SK-N-SH treated with all-trans-retinoic acid at 6 μM for 48 hours (cell line): ENCODE measurements around the gene TOM1L1.
A peak's percentile ranks its signal among the peaks of the same experiment; 100 is the strongest.

Source experiments
- ATAC-seq: fragments of 200-7000 bp; cut with Tn5 transposase; 3 replicates; pipeline ENCODE4 v1.9.1; 2020; ENCODE audit warnings: mild to moderate bottlenecking, moderate library complexity
- ARNTL ChIP-seq: fragments of 450-650 bp; formaldehyde crosslinking; IDR thresholded peaks from 2 replicates; pipeline ENCODE4 v1.5.0; 2020; ENCODE audit warnings: low read depth, mild to moderate bottlenecking, moderate library complexity, borderline replicate concordance
- BACH2 ChIP-seq: fragments of 250-450 bp; sonication (Bioruptor Pico); IDR thresholded peaks from 2 replicates; pipeline ENCODE4 v1.9.0; 2021; ENCODE audit warnings: mild to moderate bottlenecking, borderline replicate concordance
- CREB5 ChIP-seq: fragments of 250-450 bp; sonication (Bioruptor Pico); IDR thresholded peaks from 2 replicates; pipeline ENCODE4 v1.5.1; 2020; ENCODE audit warnings: low read depth, mild to moderate bottlenecking, moderate library complexity
- CSDC2 ChIP-seq: fragments of 250-450 bp; sonication (Bioruptor Pico); IDR thresholded peaks from 2 replicates; pipeline ENCODE4 v1.5.0; 2020; ENCODE audit warnings: mild to moderate bottlenecking, moderate library complexity
- CSRNP3 ChIP-seq: fragments of 250-450 bp; sonication (Bioruptor Pico); IDR thresholded peaks from 2 replicates; pipeline ENCODE4 v1.5.1; 2021; ENCODE audit warnings: mild to moderate bottlenecking, moderate library complexity
- ESRRG ChIP-seq: fragments of 250-450 bp; sonication (Bioruptor Pico); IDR thresholded peaks from 2 replicates; pipeline ENCODE4 v1.6.1; 2021; ENCODE audit warnings: mild to moderate bottlenecking
- GLIS3 ChIP-seq: fragments of 250-450 bp; sonication (Bioruptor Pico); IDR thresholded peaks from 2 replicates; pipeline ENCODE4 v1.5.0; 2020; ENCODE audit warnings: mild to moderate bottlenecking, moderate library complexity
- ISL1 ChIP-seq: fragments of 250-450 bp; sonication (Bioruptor Pico); IDR thresholded peaks from 2 replicates; pipeline ENCODE4 v2.1.2; 2022; ENCODE audit warnings: mild to moderate bottlenecking, moderate library complexity
- OSR1 ChIP-seq: fragments of 250-450 bp; sonication (Bioruptor Pico); IDR thresholded peaks from 2 replicates; pipeline ENCODE4 v1.8.0; 2022; ENCODE audit warnings: moderate library complexity, mild to moderate bottlenecking, inconsistent platforms
- PATZ1 ChIP-seq: fragments of 250-450 bp; sonication (Bioruptor Pico); IDR thresholded peaks from 2 replicates; pipeline ENCODE4 v1.8.0; 2020; ENCODE audit warnings: mild to moderate bottlenecking, moderate library complexity, borderline replicate concordance
- POU6F1 ChIP-seq: fragments of 250-450 bp; sonication (Bioruptor Pico); IDR thresholded peaks from 2 replicates; pipeline ENCODE4 v1.8.0; 2021; ENCODE audit warnings: low read depth, mild to moderate bottlenecking, moderate library complexity, borderline replicate concordance
- RARB ChIP-seq: fragments of 250-450 bp; sonication (Bioruptor Pico); IDR thresholded peaks from 2 replicates; pipeline ENCODE4 v1.8.0; 2021; ENCODE audit warnings: mild to moderate bottlenecking, moderate library complexity
- SNAI2 ChIP-seq: fragments of 250-450 bp; sonication (Bioruptor Pico); IDR thresholded peaks from 2 replicates; pipeline ENCODE4 v1.5.0; 2020; ENCODE audit warnings: mild to moderate bottlenecking, moderate library complexity
- TCF4 ChIP-seq: fragments of 250-450 bp; sonication (Bioruptor Pico); IDR thresholded peaks from 2 replicates; pipeline ENCODE4 v1.8.0; 2021; ENCODE audit warnings: mild to moderate bottlenecking, moderate library complexity, borderline replicate concordance
- TOX ChIP-seq: fragments of 250-450 bp; sonication (Bioruptor Pico); IDR thresholded peaks from 2 replicates; pipeline ENCODE4 v1.8.0; 2021; ENCODE audit warnings: mild to moderate bottlenecking, moderate library complexity, borderline replicate concordance
- TSHZ2 ChIP-seq: fragments of 250-450 bp; sonication (Bioruptor Pico); IDR thresholded peaks from 2 replicates; pipeline ENCODE4 v1.5.0; 2020; ENCODE audit warnings: mild to moderate bottlenecking, moderate library complexity
- ZC3H10 ChIP-seq: fragments of 250-450 bp; sonication (Bioruptor Pico); IDR thresholded peaks from 2 replicates; pipeline ENCODE4 v1.5.1; 2021; ENCODE audit warnings: mild to moderate bottlenecking, moderate library complexity
- ZFP3 ChIP-seq: fragments of 250-450 bp; sonication (Bioruptor Pico); IDR thresholded peaks from 2 replicates; pipeline ENCODE4 v1.5.0; 2020; ENCODE audit warnings: mild to moderate bottlenecking, moderate library complexity
- ZFP30 ChIP-seq: fragments of 450-650 bp; formaldehyde crosslinking; IDR thresholded peaks from 2 replicates; pipeline ENCODE4 v1.5.0; 2022; ENCODE audit warnings: mild to moderate bottlenecking, moderate library complexity
- ZNF565 ChIP-seq: fragments of 450-650 bp; formaldehyde crosslinking; conservative IDR thresholded peaks from 2 replicates; pipeline ENCODE4 v1.5.0; 2020; ENCODE audit warnings: low read depth, mild to moderate bottlenecking, moderate library complexity
- ZNF70 ChIP-seq: fragments of 450-650 bp; formaldehyde crosslinking; IDR thresholded peaks from 2 replicates; pipeline ENCODE4 v1.5.0; 2020; ENCODE audit warnings: mild to moderate bottlenecking, moderate library complexity
- ZNF8 ChIP-seq: fragments of 450-650 bp; formaldehyde crosslinking; IDR thresholded peaks from 2 replicates; pipeline ENCODE4 v1.5.0; 2020; ENCODE audit warnings: mild to moderate bottlenecking, moderate library complexity

The TOM1L1 gene

GRCh38 chr17:54900457-54901229, at the start of gene TOM1L1:
Gene TOM1L1, plus strand, starts transcription at chr17:54900852. Its CDS starts 14 bp downstream, at chr17:54900866.
- no peak for TF ChIP-seq ZNF70
- no peak for TF ChIP-seq GLIS3 (CRISPR knock-in tag)
- no peak for TF ChIP-seq POU6F1 (CRISPR knock-in tag)
- no peak for TF ChIP-seq OSR1
- TF ChIP-seq ZNF565: no peak
- no peak for TF ChIP-seq SNAI2 (CRISPR knock-in tag)
- TF ChIP-seq TCF4 (CRISPR knock-in tag): no peak
- no peak for TF ChIP-seq TOX (CRISPR knock-in tag)
- TF ChIP-seq RARB: no peak
- TF ChIP-seq ZFP3 (CRISPR knock-in tag): no peak
- TF ChIP-seq TSHZ2 (CRISPR knock-in tag): no peak
- no peak for TF ChIP-seq ZFP30
- no peak for TF ChIP-seq CSDC2 (CRISPR knock-in tag)
- no peak for TF ChIP-seq ZC3H10 (CRISPR knock-in tag)
- TF ChIP-seq CSRNP3: no peak
- no peak for TF ChIP-seq ESRRG (CRISPR knock-in tag)
- TF ChIP-seq PATZ1: no peak
- no peak for TF ChIP-seq ISL1 (CRISPR knock-in tag)
- TF ChIP-seq ARNTL (CRISPR knock-in tag): no peak
- TF ChIP-seq CREB5 (CRISPR knock-in tag): no peak
- ATAC-seq: peak; percentile 98

- ATAC-seq: no peak
- TF ChIP-seq TCF4 (CRISPR knock-in tag) (no peak), ZNF70 (no peak), OSR1 (no peak), ZC3H10 (CRISPR knock-in tag) (no peak), PATZ1 (no peak), GLIS3 (CRISPR knock-in tag) (no peak), CSDC2 (CRISPR knock-in tag) (no peak), ZNF8 (CRISPR knock-in tag) (no peak), ZNF565 (no peak), ESRRG (CRISPR knock-in tag) (no peak), BACH2 (CRISPR knock-in tag) (no peak), CSRNP3 (no peak), SNAI2 (CRISPR knock-in tag) (no peak), ZFP3 (CRISPR knock-in tag) (no peak), POU6F1 (CRISPR knock-in tag) (no peak)
- TF ChIP-seq, all 23 proteins: peak for 0
These were observed 41.5 kb upstream of the TOM1L1 start for GRCh38 chr17:54859187-54859586.
